GM18505 (cell line): ENCODE measurements around the gene WASL.
"Not testable (repeated sequence)": the region's sequence is repeated elsewhere in the genome, so short reads cannot be mapped to it uniquely, and the experiment has no call there.

Source experiments
- ATAC-seq: cut with Tn5 transposase; IDR thresholded peaks from one replicate; pipeline ENCODE4 v1.9.1; 2021; ENCODE audit not compliant: unreplicated experiment
- POLR2A ChIP-seq: IDR thresholded peaks from 4 replicates; pipeline ENCODE4 v1.6.1; 2011; ENCODE audit warnings: borderline replicate concordance; ENCODE audit not compliant: insufficient read depth, insufficient read length; ENCODE audit errors: extremely low read depth

Gene WASL

DNA sequence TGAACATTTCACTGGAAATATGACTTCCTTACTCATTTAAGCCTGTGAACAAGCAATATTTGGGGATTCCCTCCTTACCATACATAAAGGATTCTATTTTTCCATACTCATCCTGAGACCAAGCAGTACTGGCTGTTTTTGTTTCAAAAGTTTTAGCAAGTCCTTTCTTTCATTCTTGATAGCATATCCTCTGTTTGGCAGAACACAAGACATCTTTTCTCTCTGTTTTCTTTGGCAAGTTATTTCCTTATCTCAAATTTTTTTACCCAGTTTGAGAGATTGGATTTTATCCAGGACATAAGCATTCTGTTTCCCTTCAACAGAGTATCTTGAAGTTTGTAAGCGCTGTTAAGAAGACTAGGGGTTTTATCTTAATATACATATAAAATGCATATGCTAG is 3.0 kb upstream of the WASL start:
- no peak for TF ChIP-seq POLR2A
- no peak for ATAC-seq

DNA sequence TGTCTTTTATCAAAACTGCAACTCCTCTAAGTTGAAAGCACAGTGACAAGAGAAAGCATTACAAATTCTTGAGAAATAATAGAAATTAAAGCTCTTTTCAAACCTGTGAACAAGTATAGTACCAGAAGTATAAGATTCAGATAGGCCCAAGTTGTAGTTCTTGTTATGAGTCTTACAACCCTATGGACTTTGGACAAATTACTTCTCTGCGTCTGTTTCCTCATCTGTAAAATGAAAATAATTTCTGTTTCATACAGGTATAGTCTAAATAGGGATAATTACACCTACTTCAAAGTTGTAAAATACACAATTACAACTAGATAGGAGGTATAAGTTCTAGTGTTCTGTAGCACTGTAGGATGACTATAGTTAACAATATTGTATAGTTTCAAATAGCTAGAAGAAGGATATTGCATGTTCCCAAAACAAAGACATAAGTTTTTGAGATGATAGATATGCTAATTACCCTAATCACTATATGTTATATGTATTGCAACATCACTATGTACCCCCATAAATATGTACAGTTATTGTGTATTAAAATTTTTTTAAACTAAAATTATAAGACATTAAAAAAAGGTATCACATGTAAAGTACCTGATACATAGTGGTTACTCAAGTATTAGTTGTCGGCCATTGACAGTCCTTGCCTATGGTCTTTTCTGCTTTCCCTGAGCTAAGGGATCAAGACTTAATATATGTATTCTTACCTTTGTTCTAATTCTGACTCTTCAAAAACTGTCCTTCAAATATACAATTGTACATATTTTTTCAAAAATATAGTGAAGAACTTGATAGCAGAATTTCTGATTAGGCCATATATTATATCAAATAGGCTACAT is 1.8 kb upstream of the WASL start:
- no peak for ATAC-seq
- TF ChIP-seq POLR2A = no peak

DNA sequence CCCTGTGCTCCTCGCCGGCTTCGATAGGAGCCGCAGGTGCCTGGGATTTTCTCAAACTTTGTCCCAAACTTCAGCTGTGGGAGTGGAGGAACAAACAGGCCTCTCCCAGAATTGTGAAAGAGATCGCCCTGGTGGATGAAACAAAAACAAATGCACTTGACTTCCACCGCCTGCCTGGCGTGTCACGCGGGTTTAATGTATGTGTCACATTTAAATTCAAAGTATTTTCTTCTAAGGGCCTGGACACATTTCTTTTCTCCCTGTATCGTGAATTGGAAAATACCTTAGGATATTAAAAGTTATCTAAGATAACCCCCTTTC is 694 bp upstream of the WASL start:
- no peak for TF ChIP-seq POLR2A
- ATAC-seq = peak; percentile 15

DNA sequence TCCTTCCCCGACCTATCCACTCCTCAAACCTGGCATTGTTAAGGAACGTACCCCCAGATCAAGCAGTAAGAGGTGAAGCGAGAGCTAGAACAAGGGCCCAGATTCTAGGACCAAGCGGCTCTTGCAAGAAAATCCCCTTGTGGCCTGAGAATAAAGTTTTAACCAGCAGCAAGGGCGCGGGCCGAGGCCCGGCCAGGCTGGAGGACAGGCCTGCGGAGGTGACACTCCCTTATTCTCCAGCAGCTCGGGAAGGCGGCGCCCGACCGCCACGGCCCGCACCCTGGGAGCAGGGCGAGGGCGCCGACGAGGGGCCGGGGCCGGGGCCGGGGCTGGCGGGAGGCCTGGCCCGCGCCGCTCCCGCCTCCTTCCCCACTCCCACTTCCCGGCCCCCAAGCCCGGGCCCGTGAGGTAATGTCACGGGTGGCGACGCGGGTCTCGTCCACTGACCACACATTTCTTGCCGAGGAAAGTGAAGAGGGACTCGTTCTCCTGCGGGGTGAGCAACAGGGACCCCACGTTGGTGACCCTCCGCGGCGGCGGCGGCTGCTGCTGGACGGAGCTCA is 551 bp downstream of the WASL start:
- peak; percentile 13 for ATAC-seq
- TF ChIP-seq POLR2A = no peak

DNA sequence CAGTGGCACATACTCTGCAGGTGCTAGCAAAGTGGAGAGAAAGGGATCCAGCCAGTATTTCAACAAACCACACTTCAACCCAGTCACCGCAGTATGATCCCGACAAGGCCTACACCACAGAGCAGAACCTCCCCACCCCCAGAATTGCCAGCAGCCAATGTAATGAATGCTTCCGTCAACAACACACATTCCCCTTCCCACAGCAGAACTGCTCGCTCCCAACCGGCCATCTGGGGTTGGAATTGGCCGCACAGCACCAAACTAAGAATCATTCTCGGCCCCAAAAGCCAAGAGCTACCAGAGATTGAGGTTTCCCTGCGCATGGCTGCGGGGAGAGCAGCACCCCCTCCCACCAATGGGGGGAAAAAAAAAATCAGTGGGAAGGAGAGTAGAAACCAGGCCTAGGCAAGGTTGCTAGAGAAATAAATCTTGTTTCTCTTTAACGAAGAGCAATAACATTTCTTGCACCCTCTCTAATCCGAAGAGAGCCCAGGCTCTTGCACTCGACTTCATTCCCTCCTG is 1.1 kb downstream of the WASL start:
- TF ChIP-seq POLR2A = peak; percentile 25
- ATAC-seq = no peak

DNA sequence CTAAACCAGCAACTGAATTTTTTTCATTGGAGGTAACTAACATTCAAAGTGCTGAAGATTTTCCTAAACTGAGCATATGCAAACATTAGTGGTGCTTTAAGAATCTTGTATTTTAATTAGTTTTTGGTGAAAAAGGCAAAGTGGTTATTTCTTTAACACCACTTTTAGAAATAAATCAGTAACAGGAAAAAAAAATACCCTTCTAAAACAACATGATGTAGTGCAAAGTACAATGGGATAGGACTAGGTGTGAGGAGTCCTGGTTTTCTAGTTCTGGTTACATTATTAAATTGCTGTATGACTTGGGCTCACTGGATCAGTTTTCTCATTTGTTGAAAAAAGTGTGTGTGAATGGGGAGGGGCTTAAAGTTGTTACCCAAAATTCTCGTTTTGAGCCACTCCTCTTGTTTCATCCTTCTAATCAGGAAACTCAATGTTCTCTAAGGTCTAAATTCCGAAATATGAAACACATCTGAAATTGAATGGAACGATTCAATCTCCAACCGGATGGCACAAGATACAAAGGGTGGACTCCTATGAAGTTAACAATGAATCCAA is 1.8 kb downstream of the WASL start:
- no peak for TF ChIP-seq POLR2A

DNA sequence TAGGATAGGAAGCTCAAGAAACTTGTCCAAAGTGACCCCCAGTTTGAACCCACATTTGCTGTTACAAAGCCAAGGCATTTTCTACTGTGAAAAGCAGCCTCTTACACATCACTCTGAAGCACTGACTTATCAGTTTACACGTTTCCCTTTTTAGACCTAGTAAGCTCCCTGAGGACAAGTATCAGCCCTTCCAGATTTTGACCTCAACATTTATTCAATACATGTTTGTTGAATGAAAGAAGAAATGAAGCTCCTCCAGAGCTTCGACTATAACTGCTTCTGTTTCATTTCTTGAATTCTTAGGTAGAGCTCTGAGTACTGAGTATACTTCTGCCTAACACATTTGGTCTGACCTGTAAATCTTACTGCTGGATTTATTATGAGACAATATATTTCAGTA is 2.7 kb downstream of the WASL start:
- ATAC-seq = no peak
- no peak for TF ChIP-seq POLR2A

More for the DNA sequence above, 1.8 kb downstream of the WASL start:
- no peak for ATAC-seq

DNA sequence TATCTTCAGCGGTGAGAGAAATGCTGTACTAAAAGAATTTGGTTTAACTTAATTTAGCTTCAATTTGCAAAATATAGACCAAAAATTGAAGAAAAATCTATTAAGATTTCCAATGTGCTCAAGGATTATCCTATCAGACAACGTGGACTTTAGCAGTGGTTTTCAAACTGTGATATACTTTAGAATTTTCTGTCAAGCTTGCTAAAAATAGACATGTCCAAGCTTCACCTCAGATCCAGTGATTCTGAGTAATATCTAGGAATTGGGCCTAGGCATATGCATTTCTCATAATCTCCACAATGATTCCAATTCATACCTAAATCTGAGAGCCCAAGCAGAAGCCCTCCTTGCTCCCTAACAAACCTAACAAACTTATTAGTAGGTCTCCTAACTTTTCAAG is 3.4 kb downstream of the WASL start:
- TF ChIP-seq POLR2A = no peak
- ATAC-seq = no peak

DNA sequence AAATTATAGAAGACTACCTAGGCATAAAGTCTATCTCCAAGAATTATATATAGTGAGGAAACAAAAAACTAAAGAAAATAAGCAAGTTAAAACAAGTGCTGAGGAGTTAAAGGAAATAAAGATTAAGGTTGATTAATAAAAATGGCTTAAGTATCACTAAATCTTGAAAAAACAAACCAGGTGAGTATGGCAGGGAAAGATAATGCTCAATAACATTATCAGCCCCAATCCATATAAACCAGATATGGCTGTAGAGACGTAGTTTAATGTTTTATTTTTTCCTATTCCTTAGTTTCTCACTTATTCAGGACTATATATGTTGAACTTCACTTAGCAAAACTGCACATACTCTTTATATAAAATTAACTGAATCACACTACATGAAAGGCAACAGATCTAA is 4.4 kb downstream of the WASL start:
- no peak for TF ChIP-seq POLR2A

DNA sequence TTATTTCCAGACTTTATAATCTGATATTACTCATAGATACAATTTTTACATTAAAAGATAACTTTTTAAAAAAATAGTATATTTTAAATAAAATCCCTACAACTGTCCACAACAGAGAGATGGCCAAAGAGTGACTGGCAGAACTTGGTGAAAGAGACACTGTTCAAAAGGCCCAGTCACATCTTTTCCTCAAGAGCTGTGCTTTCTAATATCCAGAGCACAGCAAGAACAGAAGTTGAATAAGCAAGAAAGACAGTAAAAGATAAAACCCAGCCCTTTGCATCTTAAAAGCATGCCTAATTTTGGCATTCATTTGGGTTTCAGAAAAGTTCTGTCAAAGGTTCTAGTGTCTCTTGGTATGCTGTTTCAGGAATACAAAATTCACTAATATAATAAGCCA is 6.9 kb downstream of the WASL start:
- no peak for TF ChIP-seq POLR2A
- ATAC-seq = no peak

More for the DNA sequence above, 4.4 kb downstream of the WASL start:
- ATAC-seq = no peak

DNA sequence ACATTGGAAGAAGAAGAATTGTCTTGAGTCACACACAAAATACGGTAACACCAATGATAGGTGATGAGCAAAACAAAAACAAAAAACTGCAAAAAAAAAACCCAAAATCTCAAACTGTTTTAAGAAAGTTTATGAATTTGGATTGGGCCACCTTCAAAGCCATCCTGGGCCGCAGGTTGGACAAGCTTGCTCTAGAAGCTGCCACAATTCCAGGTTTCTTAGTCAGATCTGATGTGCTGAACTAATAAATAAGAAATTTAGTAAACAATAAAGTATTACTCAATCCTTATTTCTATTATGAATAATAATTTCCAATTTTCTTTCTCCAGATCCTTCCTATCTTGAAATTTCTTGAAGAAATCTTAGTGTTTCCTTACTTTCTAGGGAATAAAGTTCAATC is 10.0 kb downstream of the WASL start:
- TF ChIP-seq POLR2A = no peak
- ATAC-seq = no peak

DNA sequence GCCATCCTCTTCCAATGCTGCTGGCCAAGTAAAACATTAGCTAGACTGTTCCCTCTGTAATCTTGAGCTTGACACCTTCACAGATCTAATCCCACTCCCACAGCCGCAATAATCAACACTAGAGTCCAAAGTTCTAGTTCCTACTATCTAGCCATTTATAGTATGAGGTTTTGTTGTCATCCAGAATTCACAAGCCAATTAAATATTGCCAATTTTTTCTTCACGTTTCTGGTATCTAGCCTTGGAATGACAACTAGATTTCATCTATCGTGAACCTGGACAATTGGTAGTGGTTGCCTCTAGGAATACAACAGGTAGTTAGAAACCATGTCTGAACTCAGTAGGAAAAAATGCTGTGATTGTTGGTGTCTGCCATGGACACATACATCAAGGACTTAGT is 10.4 kb downstream of the WASL start:
- ATAC-seq = no peak
- TF ChIP-seq POLR2A = no peak

DNA sequence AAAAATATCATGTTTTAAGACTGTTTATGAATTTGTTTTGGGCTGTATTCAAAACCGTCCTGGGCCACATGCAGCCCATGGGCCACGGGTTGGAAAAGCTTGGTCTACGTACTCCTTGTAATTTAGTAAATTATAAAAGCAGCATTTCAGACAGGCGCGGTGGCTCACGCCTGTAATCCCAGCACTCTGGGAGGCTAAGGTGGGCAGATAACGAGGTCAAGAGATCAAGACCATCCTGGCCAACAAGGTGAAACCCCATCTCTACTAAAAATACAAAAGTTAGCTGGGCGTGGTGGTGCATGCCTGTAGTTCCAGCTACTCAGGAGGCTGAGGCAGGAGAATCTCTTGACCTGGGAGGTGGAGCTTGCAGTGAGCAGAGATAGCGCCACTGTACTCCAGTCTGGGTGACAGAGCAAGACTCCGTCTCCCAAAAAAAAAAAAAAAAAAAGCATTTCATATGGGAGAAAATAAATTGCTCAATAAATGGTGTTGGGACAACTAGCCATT is 11.6 kb downstream of the WASL start:
- ATAC-seq = not testable (repeated sequence)

DNA sequence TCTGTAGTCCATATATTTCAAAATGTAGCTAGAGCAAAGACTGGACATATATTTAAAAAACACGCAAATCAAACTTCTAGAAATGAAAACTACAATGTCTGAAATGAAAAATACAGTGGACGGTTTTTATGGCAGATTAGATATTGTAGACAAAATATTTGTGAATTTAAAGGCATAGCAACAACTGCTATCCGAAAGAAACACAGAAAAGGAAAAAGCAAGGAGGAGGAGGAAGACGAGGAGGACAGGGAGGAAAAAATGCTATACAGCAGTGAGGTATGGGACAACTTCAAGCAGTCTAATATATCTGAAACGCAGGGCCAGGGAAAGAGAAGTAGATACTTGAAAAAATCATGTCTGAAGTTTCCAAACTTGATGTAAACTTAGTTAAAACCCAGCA is 13.3 kb downstream of the WASL start:
- ATAC-seq = no peak
- no peak for TF ChIP-seq POLR2A
